HG02840 (cell line): ENCODE measurements around the gene BICC1.

Experiments used
- ATAC-seq: cut with Tn5 transposase; IDR thresholded peaks from one replicate; pipeline ENCODE4 v1.9.1; 2021; ENCODE audit warnings: mild to moderate bottlenecking, moderate library complexity, moderate number of reproducible peaks; ENCODE audit not compliant: unreplicated experiment, low FRiP score

The BICC1 gene

GRCh38 chr10:58514111-58514770 is 1.6 kb downstream of the BICC1 start:
- ATAC-seq: no peak

GRCh38 chr10:58515291-58515941 is 2.7 kb downstream of the BICC1 start:
- no peak for ATAC-seq

GRCh38 chr10:58516119-58516518 is 3.4 kb downstream of the BICC1 start:
- no peak for ATAC-seq

GRCh38 chr10:58516671-58517070 is 4.0 kb downstream of the BICC1 start:
- no peak for ATAC-seq

GRCh38 chr10:58517081-58517480 is 4.4 kb downstream of the BICC1 start:
- no peak for ATAC-seq

GRCh38 chr10:58517491-58518355 is 5.1 kb downstream of the BICC1 start:
- no peak for ATAC-seq

GRCh38 chr10:58518775-58519174 is 6.1 kb downstream of the BICC1 start:
- no peak for ATAC-seq

GRCh38 chr10:58529077-58529728 is 16.5 kb downstream of the BICC1 start:
- ATAC-seq: no peak

- ATAC-seq: peak; percentile 89
Observed at GRCh38 chr10:58531084-58531695, 18.5 kb downstream of the BICC1 start.

- ATAC-seq: no peak
Observed at GRCh38 chr10:58535311-58535710, 22.6 kb downstream of the BICC1 start.

GRCh38 chr10:58543141-58543540 is 30.5 kb downstream of the BICC1 start:
- no peak for ATAC-seq

GRCh38 chr10:58544135-58544534 is 31.5 kb downstream of the BICC1 start:
- no peak for ATAC-seq

GRCh38 chr10:58545427-58545826 is 32.8 kb downstream of the BICC1 start:
- ATAC-seq: no peak

GRCh38 chr10:58546137-58546536 is 33.5 kb downstream of the BICC1 start:
- ATAC-seq: no peak

- ATAC-seq: no peak
Observed at GRCh38 chr10:58546722-58547445, 34.2 kb downstream of the BICC1 start.

- ATAC-seq: no peak
Observed at GRCh38 chr10:58547963-58548362, 35.3 kb downstream of the BICC1 start.

GRCh38 chr10:58554316-58554715 is 41.6 kb downstream of the BICC1 start:
- no peak for ATAC-seq

GRCh38 chr10:58555170-58555929 is 42.7 kb downstream of the BICC1 start:
- ATAC-seq: no peak

GRCh38 chr10:58555930-58556311 is 43.2 kb downstream of the BICC1 start:
- ATAC-seq: no peak
